Neural cell (in vitro differentiated cells): ENCODE data around the gene ZNF507. TPM values are rescaled to one million over a fixed set of nuclear protein-coding genes. Genes with fewer than 3 reads are reported as not detected.

ENCODE experiments used
- H2AFZ ChIP-seq: fragments of 200-600, 300-800 bp; sonication (generic), shearing (Covaris generic); 2 replicates; pipeline ENCODE4 v1.6.0; 2014; ENCODE audit warnings: low read depth, mild to moderate bottlenecking, antibody characterized with exemption, low read length, moderate library complexity
- H3F3A ChIP-seq: fragments of 200-600 bp; shearing (Covaris generic); 2 replicates; pipeline ENCODE4 v1.6.1; 2016; ENCODE audit warnings: mild to moderate bottlenecking, moderate library complexity, mixed read lengths, antibody characterized with exemption, low read length; ENCODE audit not compliant: insufficient read depth, poor library complexity, severe bottlenecking
- H3K27ac ChIP-seq: fragments of 200-600, 300-800 bp; sonication (generic), shearing (Covaris generic); 2 replicates; pipeline ENCODE4 v1.5.1; 2014; ENCODE audit warnings: mild to moderate bottlenecking, low read length, moderate library complexity
- H3K27me3 ChIP-seq: fragments of 300-800, 200-600 bp; sonication (generic), shearing (Covaris generic); 2 replicates; pipeline ENCODE4 v1.6.0; 2014; ENCODE audit warnings: mild to moderate bottlenecking, low read depth, low read length, moderate library complexity; ENCODE audit not compliant: insufficient read depth
- H3K36me3 ChIP-seq: fragments of 300-800, 200-600 bp; sonication (generic), shearing (Covaris generic); 2 replicates; pipeline ENCODE4 v1.5.1; 2014; ENCODE audit warnings: mild to moderate bottlenecking, antibody characterized with exemption, low read length, moderate library complexity; ENCODE audit not compliant: insufficient read depth
- H3K4me2 ChIP-seq: fragments of 300-800, 200-600 bp; sonication (generic), shearing (Covaris generic); 2 replicates; pipeline ENCODE4 v1.6.0; 2014; ENCODE audit warnings: mild to moderate bottlenecking, low read length
- H3K4me3 ChIP-seq: fragments of 300-800, 200-600 bp; sonication (generic), shearing (Covaris generic); 2 replicates; pipeline ENCODE4 v1.5.1; 2014; ENCODE audit warnings: mild to moderate bottlenecking, low read length, moderate library complexity
- H3K79me2 ChIP-seq: fragments of 200-600 bp; shearing (Covaris generic); replicated peaks from 2 replicates; pipeline ENCODE4 v1.6.0; 2014; ENCODE audit warnings: mild to moderate bottlenecking, low read length, moderate library complexity; ENCODE audit not compliant: insufficient read depth
- H3K9ac ChIP-seq: fragments of 300-800, 200-600 bp; sonication (generic), shearing (Covaris generic); 2 replicates; pipeline ENCODE4 v1.6.1; 2016; ENCODE audit warnings: mild to moderate bottlenecking, low read length, mixed read lengths
- H3K9me2 ChIP-seq: fragments of 200-600 bp; shearing (Covaris generic); 2 replicates; pipeline ENCODE4 v1.6.1; 2016; ENCODE audit warnings: mild to moderate bottlenecking, low read length, mixed read lengths; ENCODE audit not compliant: insufficient read depth
- H3K9me3 ChIP-seq: fragments of 200-600, 300-800 bp; sonication (generic), shearing (Covaris generic); 2 replicates; pipeline ENCODE4 v1.6.1; 2016; ENCODE audit warnings: mild to moderate bottlenecking, mixed run types, low read length, moderate library complexity, mixed read lengths
- H4K20me1 ChIP-seq: fragments of 200-600 bp; shearing (Covaris generic); 2 replicates; pipeline ENCODE4 v1.6.1; 2016; ENCODE audit warnings: mild to moderate bottlenecking, mixed run types; ENCODE audit not compliant: insufficient read depth
- EP300 ChIP-seq: fragments of 450-650 bp; conservative IDR thresholded peaks from 2 replicates; pipeline ENCODE4 v1.6.1; 2014; ENCODE audit warnings: antibody characterized with exemption, mild to moderate bottlenecking, moderate library complexity; ENCODE audit not compliant: poor library complexity, severe bottlenecking
- EZH2 ChIP-seq: fragments of 200-600, 300-800 bp; shearing (Covaris generic), sonication (generic); IDR thresholded peaks from 2 replicates; pipeline ENCODE4 v1.6.1; 2014; ENCODE audit warnings: antibody characterized with exemption, low read length, borderline replicate concordance, mild to moderate bottlenecking; ENCODE audit not compliant: insufficient read depth, poor library complexity, severe bottlenecking
- MXI1 ChIP-seq: fragments of 450-650 bp; conservative IDR thresholded peaks from 2 replicates; pipeline ENCODE4 v1.6.1; 2014; ENCODE audit warnings: antibody characterized with exemption, mild to moderate bottlenecking; ENCODE audit not compliant: poor library complexity, severe bottlenecking
- POLR2AphosphoS5 ChIP-seq: IDR thresholded peaks from 2 replicates; pipeline ENCODE4 v1.6.1; 2012
- RAD21 ChIP-seq: fragments of 450-650 bp; conservative IDR thresholded peaks from 2 replicates; pipeline ENCODE4 v1.6.1; 2014; ENCODE audit warnings: antibody characterized with exemption, mild to moderate bottlenecking, moderate library complexity
- SMC3 ChIP-seq: fragments of 450-650 bp; conservative IDR thresholded peaks from 2 replicates; pipeline ENCODE4 v1.6.1; 2014; ENCODE audit warnings: antibody characterized with exemption, mild to moderate bottlenecking, moderate library complexity; ENCODE audit not compliant: poor library complexity
- TAF1 ChIP-seq: IDR thresholded peaks from 2 replicates; pipeline ENCODE4 v1.6.1; 2012; ENCODE audit warnings: low read depth
- polyA plus RNA-seq: library from polyadenylated mRNA; depleted of rRNA; stranded (reverse); fragments of >200 nt; gene quantifications from 2 replicates; pipeline ENCODE4 v1.2.3, GENCODE V29; 2014
- TF ChIP-seq, protein P1 (sequence below): fragments of 450-650 bp; IDR thresholded peaks from 2 replicates; pipeline ENCODE4 v1.5.1; 2014; ENCODE audit warnings: antibody characterized with exemption, mild to moderate bottlenecking, moderate library complexity; ENCODE audit not compliant: poor library complexity, severe bottlenecking
- TF ChIP-seq, protein P2 (sequence below): IDR thresholded peaks from 2 replicates; pipeline ENCODE4 v1.6.1; 2012; ENCODE audit warnings: borderline replicate concordance

Gene ZNF507
- polyA plus RNA-seq, 1 donor from 2014 or later = 9.9 TPM

DNA sequence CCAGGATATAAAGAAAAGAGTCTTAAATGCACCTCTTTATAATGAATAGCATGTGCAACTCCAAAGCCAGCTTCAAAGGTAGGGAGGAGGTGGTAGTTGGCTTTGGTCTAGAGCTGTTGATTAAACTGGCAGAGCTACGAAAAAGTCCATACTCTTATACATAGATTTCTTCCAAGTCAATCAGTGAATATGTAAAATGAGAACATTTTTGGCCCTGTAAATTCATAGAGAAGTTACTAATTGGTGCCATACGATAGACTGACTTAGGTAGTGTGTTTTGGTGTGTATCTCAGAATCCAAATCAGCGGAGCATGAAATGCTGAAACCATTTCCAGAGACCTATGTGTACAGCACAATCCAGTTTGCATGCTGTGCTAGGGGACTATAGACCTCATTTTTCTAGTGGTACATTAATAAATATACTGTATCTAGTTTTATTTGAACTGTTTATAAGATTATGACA, 43.0 kb downstream of the ZNF507 start:
- H3K36me3 ChIP-seq = no peaks in the 10 kb centered on the region
- no peak overlapping the region for H3K4me3 ChIP-seq
- H3K79me2 ChIP-seq = no peaks in the 10 kb centered on the region
- H3K27ac ChIP-seq = no peak overlapping the region
- H3K9ac ChIP-seq = no peak overlapping the region
- H3K27me3 ChIP-seq = no peaks in the 10 kb centered on the region
- no peaks in the 10 kb centered on the region for H4K20me1 ChIP-seq
- no peaks in the 10 kb centered on the region for H3K9me2 ChIP-seq
- no peaks in the 10 kb centered on the region for H3K9me3 ChIP-seq
- TF ChIP-seq POLR2AphosphoS5 (no peak), SMC3 (no peak), RAD21 (no peak), EZH2 (no peak), MXI1 (no peak), EP300 (no peak), TAF1 (no peak)
- TF ChIP-seq, protein P1, sequence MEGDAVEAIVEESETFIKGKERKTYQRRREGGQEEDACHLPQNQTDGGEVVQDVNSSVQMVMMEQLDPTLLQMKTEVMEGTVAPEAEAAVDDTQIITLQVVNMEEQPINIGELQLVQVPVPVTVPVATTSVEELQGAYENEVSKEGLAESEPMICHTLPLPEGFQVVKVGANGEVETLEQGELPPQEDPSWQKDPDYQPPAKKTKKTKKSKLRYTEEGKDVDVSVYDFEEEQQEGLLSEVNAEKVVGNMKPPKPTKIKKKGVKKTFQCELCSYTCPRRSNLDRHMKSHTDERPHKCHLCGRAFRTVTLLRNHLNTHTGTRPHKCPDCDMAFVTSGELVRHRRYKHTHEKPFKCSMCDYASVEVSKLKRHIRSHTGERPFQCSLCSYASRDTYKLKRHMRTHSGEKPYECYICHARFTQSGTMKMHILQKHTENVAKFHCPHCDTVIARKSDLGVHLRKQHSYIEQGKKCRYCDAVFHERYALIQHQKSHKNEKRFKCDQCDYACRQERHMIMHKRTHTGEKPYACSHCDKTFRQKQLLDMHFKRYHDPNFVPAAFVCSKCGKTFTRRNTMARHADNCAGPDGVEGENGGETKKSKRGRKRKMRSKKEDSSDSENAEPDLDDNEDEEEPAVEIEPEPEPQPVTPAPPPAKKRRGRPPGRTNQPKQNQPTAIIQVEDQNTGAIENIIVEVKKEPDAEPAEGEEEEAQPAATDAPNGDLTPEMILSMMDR = no peak
- TF ChIP-seq, protein P2, sequence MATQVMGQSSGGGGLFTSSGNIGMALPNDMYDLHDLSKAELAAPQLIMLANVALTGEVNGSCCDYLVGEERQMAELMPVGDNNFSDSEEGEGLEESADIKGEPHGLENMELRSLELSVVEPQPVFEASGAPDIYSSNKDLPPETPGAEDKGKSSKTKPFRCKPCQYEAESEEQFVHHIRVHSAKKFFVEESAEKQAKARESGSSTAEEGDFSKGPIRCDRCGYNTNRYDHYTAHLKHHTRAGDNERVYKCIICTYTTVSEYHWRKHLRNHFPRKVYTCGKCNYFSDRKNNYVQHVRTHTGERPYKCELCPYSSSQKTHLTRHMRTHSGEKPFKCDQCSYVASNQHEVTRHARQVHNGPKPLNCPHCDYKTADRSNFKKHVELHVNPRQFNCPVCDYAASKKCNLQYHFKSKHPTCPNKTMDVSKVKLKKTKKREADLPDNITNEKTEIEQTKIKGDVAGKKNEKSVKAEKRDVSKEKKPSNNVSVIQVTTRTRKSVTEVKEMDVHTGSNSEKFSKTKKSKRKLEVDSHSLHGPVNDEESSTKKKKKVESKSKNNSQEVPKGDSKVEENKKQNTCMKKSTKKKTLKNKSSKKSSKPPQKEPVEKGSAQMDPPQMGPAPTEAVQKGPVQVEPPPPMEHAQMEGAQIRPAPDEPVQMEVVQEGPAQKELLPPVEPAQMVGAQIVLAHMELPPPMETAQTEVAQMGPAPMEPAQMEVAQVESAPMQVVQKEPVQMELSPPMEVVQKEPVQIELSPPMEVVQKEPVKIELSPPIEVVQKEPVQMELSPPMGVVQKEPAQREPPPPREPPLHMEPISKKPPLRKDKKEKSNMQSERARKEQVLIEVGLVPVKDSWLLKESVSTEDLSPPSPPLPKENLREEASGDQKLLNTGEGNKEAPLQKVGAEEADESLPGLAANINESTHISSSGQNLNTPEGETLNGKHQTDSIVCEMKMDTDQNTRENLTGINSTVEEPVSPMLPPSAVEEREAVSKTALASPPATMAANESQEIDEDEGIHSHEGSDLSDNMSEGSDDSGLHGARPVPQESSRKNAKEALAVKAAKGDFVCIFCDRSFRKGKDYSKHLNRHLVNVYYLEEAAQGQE = no peak
- H3K4me2 ChIP-seq = no peak overlapping the region
- no peak overlapping the region for H2AFZ ChIP-seq
- H3F3A ChIP-seq = no peaks in the 10 kb centered on the region

DNA sequence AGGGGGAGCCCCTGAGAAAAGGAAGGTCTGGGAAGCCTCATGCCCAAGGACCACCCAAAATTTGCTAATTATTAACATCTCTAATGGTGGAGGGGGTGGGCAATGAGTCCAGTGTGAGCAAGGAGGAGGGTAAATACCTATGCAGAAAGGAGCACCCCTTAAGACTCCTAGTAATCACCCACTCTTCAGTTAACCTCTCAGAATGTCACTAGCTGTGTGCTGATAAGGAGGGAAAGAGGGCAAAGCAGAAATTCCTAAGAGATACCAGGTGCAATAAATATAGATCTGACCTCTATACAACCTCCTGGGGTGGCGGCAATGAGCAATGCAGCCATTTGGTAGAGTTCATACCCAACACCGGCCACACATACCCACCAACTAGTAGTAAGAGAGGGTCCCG, 47.5 kb downstream of the ZNF507 start:
- Histone ChIP-seq H3K4me2 (no peak overlapping the region), H3K79me2 (no peaks in the 10 kb centered on the region), H2AFZ (no peak overlapping the region), H4K20me1 (no peaks in the 10 kb centered on the region), H3K4me3 (no peak overlapping the region), H3K27me3 (no peaks in the 10 kb centered on the region), H3F3A (no peaks in the 10 kb centered on the region), H3K27ac (no peak overlapping the region), H3K9me2 (no peaks in the 10 kb centered on the region), H3K36me3 (no peaks in the 10 kb centered on the region), H3K9ac (no peak overlapping the region), H3K9me3 (no peaks in the 10 kb centered on the region)
- TF ChIP-seq SMC3 (no peak), POLR2AphosphoS5 (no peak), MXI1 (no peak)
- TF ChIP-seq, protein P2 = no peak
